IMR-90 (cell line): ENCODE results near the gene KRT78. TPM values are rescaled to one million over a fixed set of nuclear protein-coding genes. Genes with fewer than 3 reads are reported as not detected.

Experiments used
- ATAC-seq: fragments of 200-7000 bp; cut with Tn5 transposase; 2 replicates; pipeline ENCODE4 v1.9.1; 2020; ENCODE audit warnings: low read depth, mild to moderate bottlenecking, moderate library complexity
- BruUV-seq: library from RNA; stranded (reverse); fragments of 400-500 nt; replicated peaks from 2 replicates; lab custom pipeline; 2021; lab: Mats Ljungman, UMichigan
- CTCF ChIA-PET: fragments of 300-600 bp; formaldehyde crosslinking; extraction: SDS; loops from one replicate; lab custom pipeline; 2021; ENCODE audit warnings: antibody characterized with exemption; lab: Yijun Ruan, JAX
- POLR2A ChIA-PET: fragments of 300-600 bp; sonication (Branson Sonifier 250); formaldehyde crosslinking; loops from one replicate; lab custom pipeline; 2022; ENCODE audit warnings: antibody characterized with exemption; ENCODE audit not compliant: unreplicated experiment; lab: Charles Lee
- DNase-seq: peaks from one replicate; pipeline ENCODE4 v3.0.0; 2013
- H2AFZ ChIP-seq: replicated peaks from 2 replicates; pipeline ENCODE3; 2013; ENCODE audit warnings: low read length, mild to moderate bottlenecking; ENCODE audit not compliant: poor library complexity
- H2AK5ac ChIP-seq: 2 replicates; pipeline ENCODE4 v1.6.1; 2013; ENCODE audit warnings: low read depth, low read length, inconsistent platforms
- H2AK9ac ChIP-seq: replicated peaks from 2 replicates; pipeline ENCODE3; 2013; ENCODE audit warnings: mild to moderate bottlenecking, low read depth, low read length, moderate library complexity; ENCODE audit not compliant: poor library complexity
- H2BK120ac ChIP-seq: 2 replicates; pipeline ENCODE4 v1.6.1; 2013; ENCODE audit warnings: low read depth, low read length, inconsistent platforms
- H2BK15ac ChIP-seq: 3 replicates; pipeline ENCODE4 v1.6.1; 2013; ENCODE audit warnings: low read depth, low read length, inconsistent platforms
- H2BK20ac ChIP-seq: 2 replicates; pipeline ENCODE4 v1.6.1; 2013; ENCODE audit warnings: low read depth, mild to moderate bottlenecking, inconsistent platforms, low read length, moderate library complexity
- H2BK5ac ChIP-seq: 2 replicates; pipeline ENCODE4 v1.6.1; 2013; ENCODE audit warnings: mild to moderate bottlenecking, low read depth, low read length, inconsistent platforms; ENCODE audit not compliant: poor library complexity, severe bottlenecking
- H3K14ac ChIP-seq: replicated peaks from 2 replicates; pipeline ENCODE4 v1.6.1; 2013; ENCODE audit warnings: low read depth, low read length, inconsistent platforms
- H3K18ac ChIP-seq: 2 replicates; pipeline ENCODE4 v1.6.1; 2013; ENCODE audit warnings: low read depth, low read length, control low read depth
- H3K23ac ChIP-seq: 2 replicates; pipeline ENCODE4 v1.6.1; 2013; ENCODE audit warnings: low read depth, low read length, inconsistent platforms
- H3K27ac ChIP-seq: 2 replicates; pipeline ENCODE4 v1.5.1; 2013; ENCODE audit warnings: mild to moderate bottlenecking, control low read depth, low read length; ENCODE audit not compliant: insufficient read depth
- H3K27me3 ChIP-seq: 2 replicates; pipeline ENCODE4 v1.6.1; 2013; ENCODE audit warnings: low read length; ENCODE audit not compliant: control insufficient read depth, insufficient read depth
- H3K36me3 ChIP-seq: 2 replicates; pipeline ENCODE4 v1.6.1; 2013; ENCODE audit warnings: low read length, mixed read lengths; ENCODE audit not compliant: control insufficient read depth, insufficient read depth
- H3K4ac ChIP-seq: 2 replicates; pipeline ENCODE4 v1.6.1; 2013; ENCODE audit warnings: low read depth, low read length, inconsistent platforms
- H3K4me1 ChIP-seq: 2 replicates; pipeline ENCODE4 v1.6.1; 2013; ENCODE audit warnings: low read length, mixed read lengths; ENCODE audit not compliant: control insufficient read depth, insufficient read depth
- H3K4me2 ChIP-seq: 2 replicates; pipeline ENCODE4 v1.6.1; 2013; ENCODE audit warnings: low read depth, mild to moderate bottlenecking, control low read depth, low read length, moderate library complexity
- H3K4me3 ChIP-seq: 2 replicates; pipeline ENCODE4 v1.5.1; 2013; ENCODE audit warnings: low read depth, mild to moderate bottlenecking, control low read depth, low read length, moderate library complexity; ENCODE audit not compliant: insufficient read depth
- H3K56ac ChIP-seq: 2 replicates; pipeline ENCODE4 v1.6.1; 2013; ENCODE audit warnings: low read length, inconsistent platforms; ENCODE audit not compliant: insufficient read depth; ENCODE audit errors: extremely low read depth
- H3K79me1 ChIP-seq, 2 experiments: 2 replicates each; pipeline ENCODE4 v1.6.1; 2013; ENCODE audit warnings: low read length in 2 of 2, inconsistent platforms in 1 of 2, low read depth in 1 of 2
- H3K9ac ChIP-seq: 2 replicates; pipeline ENCODE4 v1.6.1; 2013; ENCODE audit warnings: low read depth, low read length, control low read depth
- H3K9me1 ChIP-seq: 2 replicates; pipeline ENCODE4 v1.6.1; 2013; ENCODE audit warnings: low read length, inconsistent platforms; ENCODE audit not compliant: insufficient read depth
- H3K9me3 ChIP-seq: 2 replicates; pipeline ENCODE4 v1.6.1; 2013; ENCODE audit warnings: low read length; ENCODE audit not compliant: control insufficient read depth, insufficient read depth
- H4K20me1 ChIP-seq: 2 replicates; pipeline ENCODE4 v1.6.1; 2013; ENCODE audit warnings: low read length, inconsistent platforms; ENCODE audit not compliant: insufficient read depth
- H4K5ac ChIP-seq: 2 replicates; pipeline ENCODE4 v1.6.1; 2013; ENCODE audit warnings: mild to moderate bottlenecking, low read depth, low read length, control low read depth
- H4K8ac ChIP-seq, 2 experiments: 2 replicates each; pipeline ENCODE4 v1.6.1; 2013; ENCODE audit warnings: low read depth in 2 of 2, low read length in 2 of 2, control low read depth in 1 of 2, inconsistent platforms in 1 of 2
- H4K91ac ChIP-seq: 2 replicates; pipeline ENCODE4 v1.6.1; 2013; ENCODE audit warnings: low read depth, low read length, inconsistent platforms; ENCODE audit not compliant: insufficient read depth
- BHLHE40 ChIP-seq: fragments of 150-350 bp; IDR thresholded peaks from 2 replicates; pipeline ENCODE4 v1.6.1; 2016; ENCODE audit warnings: mild to moderate bottlenecking, low read depth, low read length
- CEBPB ChIP-seq: IDR thresholded peaks from 2 replicates; pipeline ENCODE4 v1.6.1; 2012; ENCODE audit warnings: low read depth, low read length, improper control_type of control experiment
- CHD1 ChIP-seq: IDR thresholded peaks from 2 replicates; pipeline ENCODE4 v1.6.1; 2012; ENCODE audit warnings: low read depth, low read length, improper control_type of control experiment
- FOS ChIP-seq: fragments of 150-350 bp; IDR thresholded peaks from 2 replicates; pipeline ENCODE4 v1.6.1; 2016; ENCODE audit warnings: low read depth, low read length
- MAFK ChIP-seq: IDR thresholded peaks from 2 replicates; pipeline ENCODE4 v1.6.1; 2012; ENCODE audit warnings: low read depth, low read length, improper control_type of control experiment
- MAZ ChIP-seq: IDR thresholded peaks from 2 replicates; pipeline ENCODE4 v1.6.1; 2012; ENCODE audit warnings: low read depth, mild to moderate bottlenecking, low read length, improper control_type of control experiment, moderate library complexity, borderline replicate concordance
- MXI1 ChIP-seq: IDR thresholded peaks from 2 replicates; pipeline ENCODE4 v1.6.1; 2012; ENCODE audit warnings: low read depth, mild to moderate bottlenecking, low read length, moderate library complexity, borderline replicate concordance
- NFE2L2 ChIP-seq: fragments of 150-350 bp; IDR thresholded peaks from 2 replicates; pipeline ENCODE4 v1.6.1; 2016; ENCODE audit warnings: low read depth, mild to moderate bottlenecking, low read length
- RAD21 ChIP-seq: IDR thresholded peaks from 2 replicates; pipeline ENCODE4 v1.6.1; 2012; ENCODE audit warnings: low read length, improper control_type of control experiment
- RFX5 ChIP-seq: IDR thresholded peaks from 2 replicates; pipeline ENCODE4 v1.8.0; 2012; ENCODE audit warnings: low read depth, mild to moderate bottlenecking, low read length, moderate library complexity
- SMC3 ChIP-seq: fragments of 150-350 bp; IDR thresholded peaks from 2 replicates; pipeline ENCODE4 v1.6.1; 2016; ENCODE audit warnings: low read depth, mild to moderate bottlenecking, antibody characterized with exemption, low read length, moderate library complexity
- WGBS, 2 experiments: methylation state at CpG; one replicate each; pipeline versions ENCODE4 v1.1.5 to v1.1.7; 2013; ENCODE audit warnings: missing lambda C conversion rate in 2 of 2; ENCODE audit not compliant: insufficient read length in 1 of 2; ENCODE audit errors: extremely low coverage in 2 of 2; 5-methylcytosine and 5-hydroxymethylcytosine counted together
- dilution Hi-C: fragments of 300-500 bp; cut with HindIII; formaldehyde crosslinking; loops from one replicate; pipeline ENCODE4 v1.14.3; 2018; ENCODE audit warnings: low sequenced_read_pairs; ENCODE audit not compliant: unreplicated experiment
- in situ Hi-C: fragments of 300-500 bp; cut with MboI; formaldehyde crosslinking; loops from 3 replicates; pipeline ENCODE4 v1.14.3; 2019; ENCODE audit warnings: low sequenced_read_pairs, inconsistent platforms, mixed read lengths
- intact Hi-C: fragments of 100-400 bp; cut with micrococcal nuclease; formaldehyde crosslinking; loops from 2 replicates; pipeline ENCODE4 v1.10.0; 2022
- polyA plus RNA-seq, 3 experiments: library from polyadenylated mRNA; depleted of rRNA; stranded (reverse); fragments of >200 nt; gene quantifications; 2 replicates each; pipeline ENCODE4 v1.2.3, GENCODE V29; 2012; ENCODE audit warnings: low replicate concordance in 1 of 3
- total RNA-seq: library from RNA; depleted of rRNA; stranded (reverse); fragments of >200 nt; gene quantifications from 2 replicates; pipeline ENCODE4 v1.2.3, GENCODE V29; 2012
- TF ChIP-seq, protein P1 (sequence below): fragments of 150-350 bp; IDR thresholded peaks from 2 replicates; pipeline ENCODE4 v1.6.1; 2017; ENCODE audit warnings: mild to moderate bottlenecking, antibody characterized with exemption, low read length, low read depth
- TF ChIP-seq, protein P2 (sequence below): conservative IDR thresholded peaks from 2 replicates; pipeline ENCODE4 v1.5.1; 2012; ENCODE audit warnings: mild to moderate bottlenecking, low read depth, low read length, improper control_type of control experiment
- TF ChIP-seq, protein P3 (sequence below): fragments of 150-350 bp; IDR thresholded peaks from 2 replicates; pipeline ENCODE4 v1.6.1; 2016; ENCODE audit warnings: low read depth, mild to moderate bottlenecking, low read length, moderate library complexity, borderline replicate concordance

KRT78 gene
- total and polyA plus RNA-seq, 2 of the 4 experiments (the other 2 are of a cell fraction): not detected

DNA sequence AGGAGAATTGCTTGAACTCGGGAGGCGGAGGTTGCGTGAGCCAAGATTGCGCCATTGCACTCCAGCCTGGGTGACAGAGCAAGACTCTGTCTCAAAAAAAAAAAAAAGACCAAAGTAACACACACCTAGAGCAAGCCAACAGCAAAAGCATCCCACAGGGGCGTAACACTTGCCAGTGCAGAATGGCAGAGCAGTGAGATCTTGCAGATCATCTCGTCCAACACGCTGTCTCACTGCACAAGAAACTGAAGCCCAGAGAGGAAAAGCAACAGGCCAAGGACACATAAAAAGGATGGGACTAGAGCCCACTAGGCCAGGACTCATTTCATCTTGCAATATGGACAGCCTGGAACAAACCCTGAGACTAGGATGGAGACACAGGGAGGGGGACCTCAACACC lies 12.7 kb upstream of the KRT78 start:
- 90% methylated on average over 3 of the region's 7 CpGs; no CpG with 5 or more reads in 1 of the 2 experiments for WGBS, 2 experiments

More for the DNA sequence above, 12.7 kb upstream of the KRT78 start:
- no peak overlapping the region for H2BK20ac ChIP-seq
- TF ChIP-seq BHLHE40: no peak
- TF ChIP-seq CHD1: no peak
- TF ChIP-seq MAFK: no peak
- no peak for TF ChIP-seq RFX5
- TF ChIP-seq, protein P1, sequence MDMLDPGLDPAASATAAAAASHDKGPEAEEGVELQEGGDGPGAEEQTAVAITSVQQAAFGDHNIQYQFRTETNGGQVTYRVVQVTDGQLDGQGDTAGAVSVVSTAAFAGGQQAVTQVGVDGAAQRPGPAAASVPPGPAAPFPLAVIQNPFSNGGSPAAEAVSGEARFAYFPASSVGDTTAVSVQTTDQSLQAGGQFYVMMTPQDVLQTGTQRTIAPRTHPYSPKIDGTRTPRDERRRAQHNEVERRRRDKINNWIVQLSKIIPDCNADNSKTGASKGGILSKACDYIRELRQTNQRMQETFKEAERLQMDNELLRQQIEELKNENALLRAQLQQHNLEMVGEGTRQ: no peak
- TF ChIP-seq, protein P2, sequence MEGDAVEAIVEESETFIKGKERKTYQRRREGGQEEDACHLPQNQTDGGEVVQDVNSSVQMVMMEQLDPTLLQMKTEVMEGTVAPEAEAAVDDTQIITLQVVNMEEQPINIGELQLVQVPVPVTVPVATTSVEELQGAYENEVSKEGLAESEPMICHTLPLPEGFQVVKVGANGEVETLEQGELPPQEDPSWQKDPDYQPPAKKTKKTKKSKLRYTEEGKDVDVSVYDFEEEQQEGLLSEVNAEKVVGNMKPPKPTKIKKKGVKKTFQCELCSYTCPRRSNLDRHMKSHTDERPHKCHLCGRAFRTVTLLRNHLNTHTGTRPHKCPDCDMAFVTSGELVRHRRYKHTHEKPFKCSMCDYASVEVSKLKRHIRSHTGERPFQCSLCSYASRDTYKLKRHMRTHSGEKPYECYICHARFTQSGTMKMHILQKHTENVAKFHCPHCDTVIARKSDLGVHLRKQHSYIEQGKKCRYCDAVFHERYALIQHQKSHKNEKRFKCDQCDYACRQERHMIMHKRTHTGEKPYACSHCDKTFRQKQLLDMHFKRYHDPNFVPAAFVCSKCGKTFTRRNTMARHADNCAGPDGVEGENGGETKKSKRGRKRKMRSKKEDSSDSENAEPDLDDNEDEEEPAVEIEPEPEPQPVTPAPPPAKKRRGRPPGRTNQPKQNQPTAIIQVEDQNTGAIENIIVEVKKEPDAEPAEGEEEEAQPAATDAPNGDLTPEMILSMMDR: no peak
- no peak for TF ChIP-seq CEBPB
- TF ChIP-seq MAZ: no peak
- no peak for TF ChIP-seq RAD21
- TF ChIP-seq NFE2L2: no peak
- no peak for TF ChIP-seq MXI1
- TF ChIP-seq FOS: no peak
- no peak for TF ChIP-seq SMC3
- TF ChIP-seq, protein P3, sequence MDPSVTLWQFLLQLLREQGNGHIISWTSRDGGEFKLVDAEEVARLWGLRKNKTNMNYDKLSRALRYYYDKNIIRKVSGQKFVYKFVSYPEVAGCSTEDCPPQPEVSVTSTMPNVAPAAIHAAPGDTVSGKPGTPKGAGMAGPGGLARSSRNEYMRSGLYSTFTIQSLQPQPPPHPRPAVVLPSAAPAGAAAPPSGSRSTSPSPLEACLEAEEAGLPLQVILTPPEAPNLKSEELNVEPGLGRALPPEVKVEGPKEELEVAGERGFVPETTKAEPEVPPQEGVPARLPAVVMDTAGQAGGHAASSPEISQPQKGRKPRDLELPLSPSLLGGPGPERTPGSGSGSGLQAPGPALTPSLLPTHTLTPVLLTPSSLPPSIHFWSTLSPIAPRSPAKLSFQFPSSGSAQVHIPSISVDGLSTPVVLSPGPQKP: no peak
- no peak for ATAC-seq
- no peak overlapping the region for H4K5ac ChIP-seq
- H2BK120ac ChIP-seq: no peak overlapping the region
- no peaks in the 10 kb centered on the region for H3K36me3 ChIP-seq
- no peak for DNase-seq
- H3K4ac ChIP-seq: no peak overlapping the region
- H3K4me3 ChIP-seq: no peak overlapping the region
- no peak overlapping the region for H3K9ac ChIP-seq
- H2AFZ ChIP-seq: peak overlapping the region; percentile 43
- no peaks in the 10 kb centered on the region for H3K4me1 ChIP-seq
- H3K18ac ChIP-seq: no peak overlapping the region
- H4K91ac ChIP-seq: no peak overlapping the region
- no peak overlapping the region for H2BK15ac ChIP-seq
- no TSS peak for BruUV-seq
- H2AK9ac ChIP-seq: peak overlapping the region; percentile 55
- dilution Hi-C loops: no loop called here
- peaks cover 19% of the 10 kb centered on the region for H3K27me3 ChIP-seq
- no peak overlapping the region for H3K14ac ChIP-seq
- H2AK5ac ChIP-seq: no peak overlapping the region
- H3K9me1 ChIP-seq: no peaks in the 10 kb centered on the region
- H3K9me3 ChIP-seq: no peaks in the 10 kb centered on the region
- intact Hi-C loops: loop anchor here (10.0 kb wide), 1 partner anchor 137 kb away; no protein-coding TSS in a partner anchor
- H3K79me1 ChIP-seq: no peaks in the 10 kb centered on the region
- no peak overlapping the region for H3K27ac ChIP-seq
- H4K8ac ChIP-seq: no peak overlapping the region
- H2BK5ac ChIP-seq: no peak overlapping the region
- ChIA-PET CTCF (no interaction called here), POLR2A (no interaction called here)
- H3K23ac ChIP-seq: no peak overlapping the region
- in situ Hi-C loops: no loop called here
- H3K4me2 ChIP-seq: no peak overlapping the region
- H4K20me1 ChIP-seq: no peaks in the 10 kb centered on the region
- no peak overlapping the region for H3K56ac ChIP-seq
